HepG2 (cell line): Measurements from ENCODE around the gene INA. TPM values are rescaled to one million over a fixed set of nuclear protein-coding genes. Genes with fewer than 3 reads are reported as not detected.
A peak's percentile ranks its signal among the peaks of the same experiment; 100 is the strongest.

Experiments used
- AHR ChIP-seq: IDR thresholded peaks from 2 replicates; pipeline ENCODE4 v1.6.1; 2018; ENCODE audit warnings: missing genetic modification reagents, missing compliant biosample characterization
- ESRRA ChIP-seq: sonication (generic); formaldehyde crosslinking; IDR thresholded peaks from 2 replicates; pipeline ENCODE4 v1.5.1; 2020; ENCODE audit warnings: mild to moderate bottlenecking, low read depth, missing genetic modification reagents
- GFI1 ChIP-seq: sonication (generic); formaldehyde crosslinking; IDR thresholded peaks from 2 replicates; pipeline ENCODE4 v1.5.0; 2020; ENCODE audit warnings: missing genetic modification reagents, mild to moderate bottlenecking, borderline replicate concordance
- HMGA1 ChIP-seq: sonication (generic); formaldehyde crosslinking; conservative IDR thresholded peaks from 2 replicates; pipeline ENCODE4 v1.4.0; 2020; ENCODE audit warnings: missing genetic modification reagents
- IRX3 ChIP-seq: sonication (generic); formaldehyde crosslinking; IDR thresholded peaks from 2 replicates; pipeline ENCODE4 v1.8.1; 2023; ENCODE audit warnings: mild to moderate bottlenecking, low read depth, missing genetic modification reagents, borderline replicate concordance
- MATR3 ChIP-seq: sonication (generic); formaldehyde crosslinking; IDR thresholded peaks from 2 replicates; pipeline ENCODE4 v1.4.0; 2020; ENCODE audit warnings: missing genetic modification reagents
- MIXL1 ChIP-seq: IDR thresholded peaks from 2 replicates; pipeline ENCODE4 v1.6.1; 2016
- NAIF1 ChIP-seq: sonication (generic); formaldehyde crosslinking; IDR thresholded peaks from 2 replicates; pipeline ENCODE4 v1.5.0; 2020; ENCODE audit warnings: mild to moderate bottlenecking, missing genetic modification reagents, borderline replicate concordance
- RBFOX2 ChIP-seq: fragments of 200-400 bp; formaldehyde crosslinking; IDR thresholded peaks from 2 replicates; pipeline ENCODE4 v1.6.1; 2017; ENCODE audit warnings: low read depth, mild to moderate bottlenecking, low read length
- RBM39 ChIP-seq: fragments of 200-400 bp; formaldehyde crosslinking; IDR thresholded peaks from one replicate; pipeline ENCODE4 v1.6.1; 2018; ENCODE audit warnings: antibody characterized with exemption, mild to moderate bottlenecking, low read depth, low read length; ENCODE audit not compliant: poor library complexity, severe bottlenecking
- RFX1 ChIP-seq: fragments of 450-650 bp; IDR thresholded peaks from 2 replicates; pipeline ENCODE4 v1.6.1; 2017
- RFXANK ChIP-seq: IDR thresholded peaks from 2 replicates; pipeline ENCODE4 v1.6.1; 2016
- SATB2 ChIP-seq: sonication (generic); formaldehyde crosslinking; IDR thresholded peaks from 2 replicates; pipeline ENCODE4 v1.5.0; 2020; ENCODE audit warnings: missing genetic modification reagents
- SMARCC2 ChIP-seq: fragments of 450-650 bp; IDR thresholded peaks from 2 replicates; pipeline ENCODE4 v1.6.1; 2017; ENCODE audit warnings: antibody characterized with exemption, mild to moderate bottlenecking
- TBX2 ChIP-seq: sonication (generic); formaldehyde crosslinking; IDR thresholded peaks from 2 replicates; pipeline ENCODE4 v1.5.0; 2020; ENCODE audit warnings: missing genetic modification reagents, mild to moderate bottlenecking, borderline replicate concordance
- TEAD2 ChIP-seq: sonication (generic); formaldehyde crosslinking; IDR thresholded peaks from 2 replicates; pipeline ENCODE4 v1.9.0; 2021; ENCODE audit warnings: missing genetic modification reagents
- THAP11 ChIP-seq: IDR thresholded peaks from 2 replicates; pipeline ENCODE4 v1.6.1; 2016; ENCODE audit warnings: missing biosample characterization, missing genetic modification reagents
- XRCC5 ChIP-seq: fragments of 200-400 bp; formaldehyde crosslinking; optimal IDR thresholded peaks from 2 replicates; pipeline ENCODE3; 2017; ENCODE audit warnings: mild to moderate bottlenecking, low read length
- ZNF160 ChIP-seq: sonication (generic); formaldehyde crosslinking; IDR thresholded peaks from 2 replicates; pipeline ENCODE4 v1.8.0; 2022; ENCODE audit warnings: mild to moderate bottlenecking, inconsistent platforms, missing genetic modification reagents
- ZNF207 ChIP-seq: fragments of 450-650 bp; IDR thresholded peaks from 2 replicates; pipeline ENCODE4 v1.6.1; 2016; ENCODE audit warnings: antibody characterized with exemption, borderline replicate concordance
- ZNF512 ChIP-seq: sonication (generic); formaldehyde crosslinking; IDR thresholded peaks from 2 replicates; pipeline ENCODE4 v1.4.0; 2020; ENCODE audit warnings: mild to moderate bottlenecking, missing genetic modification reagents
- ZNF619 ChIP-seq: sonication (generic); formaldehyde crosslinking; IDR thresholded peaks from 2 replicates; pipeline ENCODE4 v1.4.0; 2020; ENCODE audit warnings: mild to moderate bottlenecking, missing genetic modification reagents
- ZNF678 ChIP-seq: sonication (generic); formaldehyde crosslinking; IDR thresholded peaks from 2 replicates; pipeline ENCODE4 v1.4.0; 2020; ENCODE audit warnings: mild to moderate bottlenecking, missing genetic modification reagents
- ZNF75D ChIP-seq: sonication (generic); formaldehyde crosslinking; IDR thresholded peaks from 2 replicates; pipeline ENCODE4 v1.8.1; 2023; ENCODE audit warnings: missing genetic modification reagents, mild to moderate bottlenecking, borderline replicate concordance
- ZNF772 ChIP-seq: sonication (generic); formaldehyde crosslinking; IDR thresholded peaks from 2 replicates; pipeline ENCODE4 v1.5.0; 2020; ENCODE audit warnings: mild to moderate bottlenecking, missing genetic modification reagents
- polyA plus RNA-seq, 8 experiments: library from polyadenylated mRNA; depleted of rRNA in 3 of 8; stranded (reverse) in 7 of 8; unstranded in 1 of 8; fragments of >200 nt; fragmentation: Illumina TruSeq in 4 of 8; extraction: Trizol in 4 of 8; gene quantifications; 2 replicates each; pipeline versions ENCODE4 v1.2.1 to v1.2.3, GENCODE V29; 2011 to 2016; ENCODE audit warnings: low read depth in 4 of 8, missing spikeins in 1 of 8, mixed read lengths in 1 of 8; ENCODE audit not compliant: insufficient read depth in 1 of 8
- total RNA-seq, 5 experiments: library from RNA; depleted of rRNA; stranded (reverse); fragments of >200 nt; fragmentation: Illumina TruSeq; extraction: Trizol; gene quantifications; 2 replicates each; pipeline ENCODE4 v1.2.3, GENCODE V29; 2016; ENCODE audit warnings: low read depth in 1 of 5
- TF ChIP-seq, protein P1 (sequence below): fragments of 450-650 bp; IDR thresholded peaks from 2 replicates; pipeline ENCODE4 v1.6.1; 2016
- TF ChIP-seq, protein P2 (sequence below): sonication (generic); formaldehyde crosslinking; IDR thresholded peaks from 2 replicates; pipeline ENCODE4 v1.4.0; 2020; ENCODE audit warnings: missing genetic modification reagents

Gene INA
- total and polyA plus RNA-seq, 2 of the 13 experiments (the other 11 are each of a cell fraction or from before 2014, with no cell fraction given) = 0.04 to 0.13 TPM

GRCh38 chr10:103244666-103245271, 32.2 kb upstream of the INA start (continued):
- TF ChIP-seq, protein P1, sequence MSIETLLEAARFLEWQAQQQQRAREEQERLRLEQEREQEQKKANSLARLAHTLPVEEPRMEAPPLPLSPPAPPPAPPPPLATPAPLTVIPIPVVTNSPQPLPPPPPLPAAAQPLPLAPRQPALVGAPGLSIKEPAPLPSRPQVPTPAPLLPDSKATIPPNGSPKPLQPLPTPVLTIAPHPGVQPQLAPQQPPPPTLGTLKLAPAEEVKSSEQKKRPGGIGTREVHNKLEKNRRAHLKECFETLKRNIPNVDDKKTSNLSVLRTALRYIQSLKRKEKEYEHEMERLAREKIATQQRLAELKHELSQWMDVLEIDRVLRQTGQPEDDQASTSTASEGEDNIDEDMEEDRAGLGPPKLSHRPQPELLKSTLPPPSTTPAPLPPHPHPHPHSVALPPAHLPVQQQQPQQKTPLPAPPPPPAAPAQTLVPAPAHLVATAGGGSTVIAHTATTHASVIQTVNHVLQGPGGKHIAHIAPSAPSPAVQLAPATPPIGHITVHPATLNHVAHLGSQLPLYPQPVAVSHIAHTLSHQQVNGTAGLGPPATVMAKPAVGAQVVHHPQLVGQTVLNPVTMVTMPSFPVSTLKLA = no peak
- TF ChIP-seq MATR3 (no peak), ZNF75D (no peak), HMGA1 (CRISPR knock-in tag) (no peak), THAP11 (CRISPR knock-in tag) (peak; percentile 45; the same call in 1 of the 2 replicates), ZNF678 (CRISPR knock-in tag) (no peak), SATB2 (CRISPR knock-in tag) (no peak), MIXL1 (CRISPR knock-in tag) (no peak), RBM39 (no peak), XRCC5 (peak; percentile 29), ZNF512 (no peak), GFI1 (CRISPR knock-in tag) (no peak), ESRRA (no peak), RFXANK (CRISPR knock-in tag) (no peak), SMARCC2 (no peak), RBFOX2 (no peak), ZNF207 (no peak), AHR (no peak), TBX2 (CRISPR knock-in tag) (no peak), RFX1 (no peak), IRX3 (CRISPR knock-in tag) (no peak), NAIF1 (CRISPR knock-in tag) (no peak), ZNF772 (CRISPR knock-in tag) (no peak), ZNF619 (no peak), ZNF160 (CRISPR knock-in tag) (no peak), TEAD2 (CRISPR knock-in tag) (no peak)
- TF ChIP-seq, protein P2, sequence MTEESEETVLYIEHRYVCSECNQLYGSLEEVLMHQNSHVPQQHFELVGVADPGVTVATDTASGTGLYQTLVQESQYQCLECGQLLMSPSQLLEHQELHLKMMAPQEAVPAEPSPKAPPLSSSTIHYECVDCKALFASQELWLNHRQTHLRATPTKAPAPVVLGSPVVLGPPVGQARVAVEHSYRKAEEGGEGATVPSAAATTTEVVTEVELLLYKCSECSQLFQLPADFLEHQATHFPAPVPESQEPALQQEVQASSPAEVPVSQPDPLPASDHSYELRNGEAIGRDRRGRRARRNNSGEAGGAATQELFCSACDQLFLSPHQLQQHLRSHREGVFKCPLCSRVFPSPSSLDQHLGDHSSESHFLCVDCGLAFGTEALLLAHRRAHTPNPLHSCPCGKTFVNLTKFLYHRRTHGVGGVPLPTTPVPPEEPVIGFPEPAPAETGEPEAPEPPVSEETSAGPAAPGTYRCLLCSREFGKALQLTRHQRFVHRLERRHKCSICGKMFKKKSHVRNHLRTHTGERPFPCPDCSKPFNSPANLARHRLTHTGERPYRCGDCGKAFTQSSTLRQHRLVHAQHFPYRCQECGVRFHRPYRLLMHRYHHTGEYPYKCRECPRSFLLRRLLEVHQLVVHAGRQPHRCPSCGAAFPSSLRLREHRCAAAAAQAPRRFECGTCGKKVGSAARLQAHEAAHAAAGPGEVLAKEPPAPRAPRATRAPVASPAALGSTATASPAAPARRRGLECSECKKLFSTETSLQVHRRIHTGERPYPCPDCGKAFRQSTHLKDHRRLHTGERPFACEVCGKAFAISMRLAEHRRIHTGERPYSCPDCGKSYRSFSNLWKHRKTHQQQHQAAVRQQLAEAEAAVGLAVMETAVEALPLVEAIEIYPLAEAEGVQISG (CRISPR knock-in tag) = no peak
